Measurements from ENCODE around the gene BMPR1A. TPM values are rescaled to one million over a fixed set of nuclear protein-coding genes. Genes with fewer than 3 reads are reported as not detected.

The BMPR1A gene
- total and polyA plus RNA-seq, 2 of the 4 experiments (the other 2 are of a cell fraction) = 15.9 to 93.7 TPM

- DNase-seq (no peak), ATAC-seq (ENCODE audit: low read depth) (no peak)
- Histone ChIP-seq H3K9me1 (ENCODE audit: insufficient read depth, low read length) (peaks cover 9% of the 10 kb centered on the region), H2AFZ (replicated peaks; ENCODE audit: low read length, poor library complexity) (no peak overlapping the region), H3K18ac (ENCODE audit: low read depth, low read length) (no peak overlapping the region), H2AK9ac (replicated peaks; ENCODE audit: low read depth, low read length, poor library complexity) (no peak overlapping the region), H4K5ac (ENCODE audit: low read depth, low read length) (no peak overlapping the region), H4K20me1 (ENCODE audit: insufficient read depth, low read length) (peaks cover 22% of the 10 kb centered on the region), H3K4me1 (ENCODE audit: control insufficient read depth, insufficient read depth, low read length) (peaks cover 9% of the 10 kb centered on the region), H3K23ac (ENCODE audit: low read depth, low read length) (no peak overlapping the region), H4K8ac (ENCODE audit: low read depth in 2 of 2, low read length in 2 of 2) (no peak overlapping the region), H3K4me3 (ENCODE audit: insufficient read depth, low read depth, low read length) (no peak overlapping the region), H3K56ac (ENCODE audit: extremely low read depth, insufficient read depth, low read length) (no peak overlapping the region), H2AK5ac (ENCODE audit: low read depth, low read length) (no peak overlapping the region), H3K4me2 (ENCODE audit: low read depth, low read length) (no peak overlapping the region), H3K14ac (replicated peaks; ENCODE audit: low read depth, low read length) (no peak overlapping the region), H3K27ac (ENCODE audit: insufficient read depth, low read length) (no peak overlapping the region), H3K36me3 (ENCODE audit: control insufficient read depth, insufficient read depth, low read length) (peaks cover 3% of the 10 kb centered on the region), H3K4ac (ENCODE audit: low read depth, low read length) (no peak overlapping the region), H2BK120ac (ENCODE audit: low read depth, low read length) (no peak overlapping the region), H3K9ac (ENCODE audit: low read depth, low read length) (no peak overlapping the region), H2BK20ac (ENCODE audit: low read depth, low read length) (no peak overlapping the region), H2BK5ac (ENCODE audit: low read depth, low read length, poor library complexity, severe bottlenecking) (no peak overlapping the region), H3K9me3 (ENCODE audit: control insufficient read depth, insufficient read depth, low read length) (peaks cover 2% of the 10 kb centered on the region; the same call in 1 of the 2 replicates), H2BK15ac (ENCODE audit: low read depth, low read length) (no peak overlapping the region), H3K27me3 (ENCODE audit: control insufficient read depth, insufficient read depth, low read length) (no peaks in the 10 kb centered on the region), H4K91ac (ENCODE audit: insufficient read depth, low read depth, low read length) (no peak overlapping the region), H3K79me1 (ENCODE audit: low read depth in 1 of 2, low read length in 2 of 2) (peaks cover 21 to 54% of the 10 kb centered on the region in 2 experiments)
- BruUV-seq (replicated peaks) = no TSS peak
- intact Hi-C loops (cut with micrococcal nuclease) = no loop called here
- in situ Hi-C loops (cut with MboI; ENCODE audit: low sequenced_read_pairs) = no loop called here
- ChIA-PET CTCF (interaction anchor here (0.6 kb wide), 1 partner anchor 20 kb away, joined by 4 read pairs; no protein-coding TSS in a partner anchor), POLR2A (ENCODE audit: unreplicated experiment) (no interaction called here)
- no peak for TF ChIP-seq ELK1 (IDR thresholded peaks at IDR 0.05; ENCODE audit: borderline replicate concordance, low read depth, low read length)
- no peak for TF ChIP-seq NFE2L2 (IDR thresholded peaks at IDR 0.05; ENCODE audit: low read depth, low read length)
- no peak for TF ChIP-seq CTCF (conservative IDR thresholded peaks at IDR 0.05; ENCODE audit: low read depth, low read length)
- no peak for TF ChIP-seq MXI1 (IDR thresholded peaks at IDR 0.05; ENCODE audit: borderline replicate concordance, low read depth, low read length)
- TF ChIP-seq CHD1 (IDR thresholded peaks at IDR 0.05; ENCODE audit: low read depth, low read length) = no peak
- no peak for TF ChIP-seq CEBPB (IDR thresholded peaks at IDR 0.05; ENCODE audit: low read depth, low read length)
- no peak for TF ChIP-seq FOS (IDR thresholded peaks at IDR 0.05; ENCODE audit: low read depth, low read length)
- no peak for TF ChIP-seq SMC3 (IDR thresholded peaks at IDR 0.05; ENCODE audit: low read depth, low read length)
- no peak for TF ChIP-seq USF2 (IDR thresholded peaks at IDR 0.05; ENCODE audit: low read depth, low read length)
- TF ChIP-seq MAZ (IDR thresholded peaks at IDR 0.05; ENCODE audit: borderline replicate concordance, low read depth, low read length) = no peak
- TF ChIP-seq RCOR1 (IDR thresholded peaks at IDR 0.05; ENCODE audit: insufficient replicate concordance, low read length) = no peak
- no peak for TF ChIP-seq RAD21 (IDR thresholded peaks at IDR 0.05; ENCODE audit: low read length)
- no peak for TF ChIP-seq MAFK (IDR thresholded peaks at IDR 0.05; ENCODE audit: low read depth, low read length)
- no peak for TF ChIP-seq POLR2A (IDR thresholded peaks at IDR 0.05; ENCODE audit: low read depth, low read length)
- no peak for TF ChIP-seq RFX5 (IDR thresholded peaks at IDR 0.05; ENCODE audit: low read depth, low read length)
- TF ChIP-seq BHLHE40 (IDR thresholded peaks at IDR 0.05; ENCODE audit: low read depth, low read length) = no peak
- dilution Hi-C loops (cut with HindIII; ENCODE audit: low sequenced_read_pairs, unreplicated experiment) = no loop called here
- WGBS, 2 experiments (ENCODE audit: extremely low coverage in 2 of 2, insufficient read length in 1 of 2) = 100% methylated on average over 1 of the region's 3 CpGs; no CpG with 5 or more reads in 1 of the 2 experiments
Observed at GRCh38 chr10:86790394-86790793, 34.0 kb downstream of the BMPR1A start.
